Right lobe of liver (tissue), 6 donors: ENCODE data around the gene MED14. TPM values are rescaled to one million over a fixed set of nuclear protein-coding genes. Genes with fewer than 3 reads are reported as not detected.

ENCODE experiments used
- ATAC-seq, 4 donors: fragments of 200-7000 bp; cut with Tn5 transposase; one replicate each; pipeline ENCODE4 v1.9.1; 2020; ENCODE audit warnings: mild to moderate bottlenecking in 4 of 4, moderate library complexity in 4 of 4
- DNase-seq, 3 donors: peaks; one replicate each; pipeline ENCODE4 v3.0.0-alpha.2; 2020
- H3K27ac ChIP-seq, 3 donors: fragments of 200-600 bp; one replicate each; pipeline ENCODE4 v1.8.0; 2022
- H3K27me3 ChIP-seq, 2 donors: fragments of 200-600 bp; one replicate each; pipeline ENCODE4 v1.8.0; 2022
- H3K36me3 ChIP-seq, 4 donors: fragments of 200-600 bp; sonication (generic) in 1 of 4; one replicate each; pipeline versions ENCODE4 v1.5.1 to v1.8.0; 2017 to 2022; ENCODE audit warnings: control low read depth in 1 of 4
- H3K4me1 ChIP-seq, 4 donors: fragments of 200-600 bp; sonication (generic) in 1 of 4; one replicate each; pipeline versions ENCODE4 v1.5.1 to v1.8.0; 2017 to 2022; ENCODE audit warnings: control low read depth in 1 of 4
- H3K4me3 ChIP-seq, 3 donors: fragments of 200-600 bp; one replicate each; pipeline ENCODE4 v1.8.0; 2022
- H3K9me3 ChIP-seq, 4 donors: fragments of 200-600 bp; sonication (generic) in 1 of 4; one replicate each; pipeline versions ENCODE4 v1.5.1 to v1.8.0; 2017 to 2022; ENCODE audit warnings: control low read depth in 1 of 4
- CTCF ChIP-seq, 4 donors: fragments of 200-600 bp in 3 of 4; fragments of 450-650 bp in 1 of 4; IDR thresholded peaks; one replicate each; pipeline versions ENCODE4 v1.5.1 to v1.8.0; 2016 to 2022; ENCODE audit warnings: antibody characterized with exemption in 4 of 4, mild to moderate bottlenecking in 2 of 4
- POLR2A ChIP-seq: fragments of 450-650 bp; IDR thresholded peaks from one replicate; pipeline ENCODE4 v1.6.1; 2017; ENCODE audit warnings: antibody characterized with exemption, mild to moderate bottlenecking
- WGBS: methylation state at CpG from one replicate; pipeline ENCODE4 v1.1.6; 2018; ENCODE audit warnings: low coverage, low lambda C conversion rate; ENCODE audit not compliant: insufficient coverage; ENCODE audit errors: missing lambda C conversion rate; 5-methylcytosine and 5-hydroxymethylcytosine counted together
- intact Hi-C, 2 donors: fragments of 100-400 bp; cut with DNase I; formaldehyde crosslinking; loops; one replicate each; pipeline versions ENCODE4 v1.11.2 to v1.14.1; 2022
- total RNA-seq, 6 experiments: library from RNA; depleted of rRNA in 2 of 6; stranded (reverse); fragments of >200 nt in 2 of 6; fragmentation: NEBNext Ultra II Directional in 3 of 6; extraction: Animal tissue kit (Norgen Biotek cat#: 25700) in 3 of 6; gene quantifications; one replicate each; pipeline versions ENCODE4 v1.1.0 to v1.2.4, GENCODE V29; 2016 to 2023
- donor health status: DM: no; HTN: yes; CAD: no.
- donor health status: DM: no; HTN: no; CAD: no.
- donor health status: DM: no; HTN: no; CAD: no.
- donor health status: DM: no; HTN: yes; CAD: no.
- donor health status: DM: no; HTN: yes; CAD: no.

The MED14 gene
- total RNA-seq, 6 experiments from 2014 or later: 13.6 to 28.4 (median 24.2) TPM

DNA sequence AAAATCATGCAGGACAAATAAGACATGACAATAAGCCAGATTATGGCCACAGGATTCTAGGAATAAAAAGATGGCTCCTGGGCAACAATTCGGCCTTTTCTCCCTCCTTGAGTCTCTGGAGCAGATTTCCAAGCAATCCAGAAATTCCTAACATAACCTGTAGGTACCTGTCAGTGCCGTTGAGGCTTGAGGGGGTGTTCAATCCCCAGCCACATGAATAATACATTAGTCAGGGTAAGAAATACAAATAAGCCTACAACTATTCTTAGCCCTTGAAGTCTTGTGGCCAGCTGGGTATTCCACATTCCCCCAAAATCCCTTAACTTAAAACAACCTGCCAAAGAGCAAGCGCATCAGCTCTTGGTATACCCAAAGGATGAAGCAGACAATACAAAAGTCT is 97.7 kb downstream of the MED14 start:
- DNase-seq (no peak), ATAC-seq (no peak)
- WGBS: 95% methylated on average over 2 of the region's 3 CpGs
- H3K9me3 ChIP-seq: no peaks in the 10 kb centered on the region
- H3K4me1 ChIP-seq: no peaks in the 10 kb centered on the region
- no peak overlapping the region for H3K4me3 ChIP-seq
- intact Hi-C loops: no loop called here
- no peak for TF ChIP-seq POLR2A
- TF ChIP-seq CTCF (IDR thresholded peaks at IDR 0.05): no peak
- peaks cover 5 to 39% (median 13%) of the 10 kb centered on the region in 4 donors for H3K36me3 ChIP-seq
- H3K27ac ChIP-seq: no peak overlapping the region
- no peaks in the 10 kb centered on the region for H3K27me3 ChIP-seq

- no peak for TF ChIP-seq CTCF (IDR thresholded peaks at IDR 0.05)
- no peak for TF ChIP-seq POLR2A
- Histone ChIP-seq H3K9me3 (no peaks in the 10 kb centered on the region), H3K4me1 (no peaks in the 10 kb centered on the region), H3K4me3 (no peak overlapping the region), H3K36me3 (peaks cover 6 to 65% (median 22%) of the 10 kb centered on the region in 4 donors), H3K27me3 (no peaks in the 10 kb centered on the region), H3K27ac (no peak overlapping the region)
- ATAC-seq (no peak), DNase-seq (no peak)
- intact Hi-C loops: no loop called here
- WGBS: 63% methylated on average over 2 of the region's 4 CpGs
Observed at GRCh38 chrX:40632199-40632598, 103.1 kb downstream of the MED14 start.

DNA sequence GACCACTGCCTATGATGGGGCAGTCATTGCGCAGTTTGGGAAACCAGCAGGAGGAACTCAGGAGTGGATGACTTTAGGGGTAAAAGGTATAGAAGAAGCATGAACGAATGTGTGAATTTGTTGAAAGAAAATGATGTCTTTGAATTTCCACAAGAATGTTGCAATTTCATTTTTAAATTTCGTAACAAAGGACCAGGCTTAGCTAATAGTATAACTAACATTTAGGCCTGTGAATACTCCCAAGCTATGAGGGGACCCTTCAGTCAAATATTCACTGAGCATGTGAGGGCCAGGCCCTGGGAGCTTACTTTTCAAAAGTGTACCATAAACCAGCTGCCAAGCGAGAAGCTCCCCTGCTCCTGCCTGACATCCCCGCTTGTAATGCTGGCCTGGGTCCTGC is 106.8 kb downstream of the MED14 start:
- Histone ChIP-seq H3K27me3 (no peaks in the 10 kb centered on the region), H3K36me3 (peaks cover 0 to 39% (median 14%) of the 10 kb centered on the region in 4 donors), H3K4me1 (no peaks in the 10 kb centered on the region), H3K27ac (no peak overlapping the region), H3K4me3 (no peak overlapping the region), H3K9me3 (no peaks in the 10 kb centered on the region)
- DNase-seq (no peak), ATAC-seq (no peak)
- intact Hi-C loops: no loop called here
- TF ChIP-seq POLR2A (no peak), CTCF (IDR thresholded peaks at IDR 0.05) (no peak)
- 79% methylated on average over 3 of the region's 5 CpGs for WGBS

DNA sequence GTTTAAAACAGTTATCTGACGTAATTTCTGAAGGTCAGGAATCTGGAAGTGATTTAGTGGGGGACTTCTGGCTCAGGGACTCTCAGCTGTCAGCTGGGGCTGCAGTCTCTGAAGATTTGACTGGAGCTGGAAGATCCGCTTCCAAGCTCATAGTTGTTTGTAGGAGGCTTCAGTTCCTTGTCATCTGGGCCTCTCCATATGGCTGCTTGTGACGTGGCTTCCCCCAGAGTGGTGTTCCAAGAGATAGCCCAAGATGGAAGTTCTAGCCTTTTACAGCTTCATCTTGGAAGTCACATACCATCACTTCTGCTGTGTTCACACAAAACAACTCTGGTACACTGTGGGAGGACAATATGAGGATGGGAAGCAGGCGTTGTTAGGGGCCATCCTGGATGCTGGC is 110.0 kb downstream of the MED14 start:
- peaks cover 0 to 23% (median 8%) of the 10 kb centered on the region in 4 donors for H3K36me3 ChIP-seq
- no peak for ATAC-seq
- DNase-seq: no peak
- WGBS: 71% methylated on average over 4 of the region's 4 CpGs
- H3K27me3 ChIP-seq: peaks cover 0 to 4% of the 10 kb centered on the region in 2 donors
- intact Hi-C loops: no loop called here
- H3K4me3 ChIP-seq: no peak overlapping the region
- no peak overlapping the region for H3K27ac ChIP-seq
- no peak for TF ChIP-seq CTCF (IDR thresholded peaks at IDR 0.05)
- no peak for TF ChIP-seq POLR2A
- H3K9me3 ChIP-seq: no peaks in the 10 kb centered on the region
- no peaks in the 10 kb centered on the region for H3K4me1 ChIP-seq

- Histone ChIP-seq H3K4me3 (no peak overlapping the region), H3K27ac (no peak overlapping the region), H3K36me3 (peaks cover 0 to 11% (median 4%) of the 10 kb centered on the region in 4 donors), H3K9me3 (no peaks in the 10 kb centered on the region), H3K27me3 (peaks cover 0 to 4% of the 10 kb centered on the region in 2 donors), H3K4me1 (no peaks in the 10 kb centered on the region)
- DNase-seq (no peak), ATAC-seq (no peak)
- intact Hi-C loops: no loop called here
- TF ChIP-seq CTCF (IDR thresholded peaks at IDR 0.05): no peak
- 63% methylated on average over 11 of the region's 32 CpGs for WGBS
Observed at GRCh38 chrX:40623665-40624064, 111.7 kb downstream of the MED14 start.
